GM23338 (cell line): Measurements from ENCODE around the gene ARHGAP9. TPM values are rescaled to one million over a fixed set of nuclear protein-coding genes. Genes with fewer than 3 reads are reported as not detected.

Experiments used
- ATAC-seq: fragments of 200-7000 bp; cut with Tn5 transposase; 3 replicates; pipeline ENCODE4 v1.9.1; 2020
- DNase-seq: peaks from one replicate; pipeline ENCODE4 v3.0.0-alpha.2; 2015; ENCODE audit warnings: low spot score
- H2AFZ ChIP-seq: fragments of 200-600 bp; sonication (generic); 2 replicates; pipeline ENCODE4 v1.8.0; 2016; ENCODE audit warnings: antibody characterized with exemption, mild to moderate bottlenecking, moderate library complexity
- H3F3A ChIP-seq: fragments of 200-600 bp; sonication (generic); replicated peaks from 2 replicates; pipeline ENCODE4 v1.8.0; 2017; ENCODE audit warnings: antibody characterized with exemption, mixed run types, low read depth
- H3K27ac ChIP-seq: fragments of 200-600 bp; sonication (generic); 2 replicates; pipeline ENCODE4 v1.6.1; 2016; ENCODE audit warnings: low read depth
- H3K27me3 ChIP-seq: fragments of 200-600 bp; sonication (generic); 2 replicates; pipeline ENCODE4 v1.8.0; 2016; ENCODE audit warnings: mild to moderate bottlenecking, mixed run types, moderate library complexity; ENCODE audit not compliant: insufficient read depth
- H3K36me3 ChIP-seq: fragments of 200-600 bp; sonication (generic); 2 replicates; pipeline ENCODE4 v1.8.0; 2016; ENCODE audit warnings: mild to moderate bottlenecking; ENCODE audit not compliant: insufficient read depth
- H3K4me1 ChIP-seq: fragments of 200-600 bp; sonication (generic); 2 replicates; pipeline ENCODE4 v1.8.0; 2016; ENCODE audit warnings: mild to moderate bottlenecking, moderate library complexity; ENCODE audit not compliant: insufficient read depth
- H3K4me2 ChIP-seq: fragments of 200-600 bp; sonication (generic); 2 replicates; pipeline ENCODE4 v1.7.1; 2017; ENCODE audit warnings: mixed run types
- H3K4me3 ChIP-seq: fragments of 200-600 bp; sonication (generic); 2 replicates; pipeline ENCODE4 v1.6.1; 2016; ENCODE audit warnings: mixed run types
- H3K79me2 ChIP-seq: fragments of 200-600 bp; sonication (generic); replicated peaks from 2 replicates; pipeline ENCODE4 v1.8.0; 2017; ENCODE audit warnings: mild to moderate bottlenecking; ENCODE audit not compliant: insufficient read depth
- H3K9me2 ChIP-seq: fragments of 200-600 bp; sonication (generic); 2 replicates; pipeline ENCODE4 v1.8.0; 2017; ENCODE audit not compliant: insufficient read depth
- H4K20me1 ChIP-seq: fragments of 200-600 bp; sonication (generic); replicated peaks from 2 replicates; pipeline ENCODE4 v1.8.0; 2017; ENCODE audit warnings: mild to moderate bottlenecking; ENCODE audit not compliant: insufficient read depth
- H3K27ac Mint-ChIP-seq: 2 replicates; pipeline ENCODE4 v1.8.0; 2020; ENCODE audit warnings: inconsistent platforms, mild to moderate bottlenecking, moderate library complexity, mixed read lengths
- H3K27me3 Mint-ChIP-seq: 3 replicates; pipeline ENCODE4 v1.8.0; 2022; ENCODE audit warnings: low read depth, mild to moderate bottlenecking, moderate library complexity, mixed read lengths, inconsistent platforms; ENCODE audit not compliant: insufficient read depth, poor library complexity
- H3K36me3 Mint-ChIP-seq: 3 replicates; pipeline ENCODE4 v1.8.0; 2021; ENCODE audit warnings: low read depth, mild to moderate bottlenecking, inconsistent platforms, moderate library complexity, mixed read lengths
- H3K4me1 Mint-ChIP-seq: 3 replicates; pipeline ENCODE4 v1.8.0; 2020; ENCODE audit warnings: mild to moderate bottlenecking, inconsistent platforms, mixed read lengths
- H3K4me3 Mint-ChIP-seq: 3 replicates; pipeline ENCODE4 v1.8.0; 2021; ENCODE audit warnings: moderate library complexity, mild to moderate bottlenecking, inconsistent platforms, mixed read lengths
- H3K9me3 Mint-ChIP-seq: 3 replicates; pipeline ENCODE4 v1.8.0; 2020; ENCODE audit warnings: moderate library complexity, mild to moderate bottlenecking, inconsistent platforms, mixed read lengths
- JUNB ChIP-seq: IDR thresholded peaks from one replicate; pipeline ENCODE4 v1.6.1; 2016; ENCODE audit warnings: antibody characterized with exemption; ENCODE audit not compliant: unreplicated experiment
- ZNF331 ChIP-seq: fragments of 250-450 bp; sonication (Bioruptor Pico); IDR thresholded peaks from 2 replicates; pipeline ENCODE4 v1.5.0; 2020; ENCODE audit warnings: low read depth, mild to moderate bottlenecking, moderate library complexity
- polyA plus RNA-seq: library from polyadenylated mRNA; unstranded; fragments of >200 nt; fragmentation: Nextera tagmentation; extraction: Ambion mirVana; gene quantifications from 2 replicates; pipeline ENCODE4 v1.2.1, GENCODE V29; 2016
- total RNA-seq: library from RNA; depleted of rRNA; stranded (reverse); fragments of >200 nt; shearing (Covaris generic); gene quantifications from 2 replicates; pipeline ENCODE4 v1.2.3, GENCODE V29; 2014
- TF ChIP-seq, protein P1 (sequence below): fragments of 250-450 bp; sonication (Bioruptor Pico); IDR thresholded peaks from 2 replicates; pipeline ENCODE4 v1.5.0; 2020; ENCODE audit warnings: mild to moderate bottlenecking, moderate library complexity
- TF ChIP-seq, protein P2 (sequence below): IDR thresholded peaks from one replicate; pipeline ENCODE4 v1.6.1; 2018; ENCODE audit warnings: antibody characterized with exemption; ENCODE audit not compliant: unreplicated experiment
- TF ChIP-seq, protein P3 (sequence below), 2 experiments: fragments of 200-600 bp in 1 of 2; sonication (generic) in 1 of 2; conservative IDR thresholded peaks; 2 replicates each; pipeline versions ENCODE4 v1.5.1 to v1.6.1; 2016 to 2017; ENCODE audit warnings: antibody characterized with exemption in 2 of 2, low read depth in 2 of 2, mild to moderate bottlenecking in 2 of 2, moderate library complexity in 1 of 2

ARHGAP9 gene
- total and polyA plus RNA-seq, 2 experiments from 2014 or later, result 4.5 to 7.1 TPM

DNA sequence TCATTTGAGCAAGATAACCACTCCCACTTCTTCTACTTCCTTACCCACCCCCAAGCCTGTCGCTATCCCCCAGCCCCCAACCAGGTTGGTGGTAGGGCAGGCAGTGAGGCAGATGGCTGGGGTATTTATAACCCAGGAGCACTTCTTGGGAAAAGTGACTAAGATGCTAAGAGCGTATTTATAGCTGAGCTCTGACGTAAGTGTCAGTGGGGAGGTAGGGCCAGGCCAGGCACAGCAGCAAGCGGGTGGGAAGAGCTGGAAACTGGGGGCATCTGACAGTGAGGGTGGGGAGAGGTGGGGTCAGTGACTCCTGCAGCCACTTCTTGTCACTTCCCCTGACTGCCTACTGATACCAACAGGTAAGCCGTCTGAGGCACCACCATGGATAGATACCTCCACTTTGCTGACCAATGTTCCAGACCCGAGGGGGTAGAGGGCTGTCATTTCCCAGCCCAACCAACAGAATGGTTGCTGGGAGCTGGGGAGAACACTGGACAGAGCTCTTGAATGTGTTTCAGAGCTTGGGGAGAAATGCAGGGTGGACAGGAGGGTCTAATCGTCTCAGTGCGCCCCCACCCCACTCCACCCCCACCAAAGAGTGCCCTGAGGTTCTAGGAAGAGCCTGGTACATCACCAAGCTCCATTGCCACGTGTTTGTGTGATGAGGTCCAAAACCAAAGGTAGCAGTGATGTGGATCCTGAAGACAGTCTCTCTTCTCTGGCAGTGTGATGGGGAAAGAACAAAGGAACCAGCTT, 27.3 kb downstream of the ARHGAP9 start (continued):
- TF ChIP-seq, protein P1, sequence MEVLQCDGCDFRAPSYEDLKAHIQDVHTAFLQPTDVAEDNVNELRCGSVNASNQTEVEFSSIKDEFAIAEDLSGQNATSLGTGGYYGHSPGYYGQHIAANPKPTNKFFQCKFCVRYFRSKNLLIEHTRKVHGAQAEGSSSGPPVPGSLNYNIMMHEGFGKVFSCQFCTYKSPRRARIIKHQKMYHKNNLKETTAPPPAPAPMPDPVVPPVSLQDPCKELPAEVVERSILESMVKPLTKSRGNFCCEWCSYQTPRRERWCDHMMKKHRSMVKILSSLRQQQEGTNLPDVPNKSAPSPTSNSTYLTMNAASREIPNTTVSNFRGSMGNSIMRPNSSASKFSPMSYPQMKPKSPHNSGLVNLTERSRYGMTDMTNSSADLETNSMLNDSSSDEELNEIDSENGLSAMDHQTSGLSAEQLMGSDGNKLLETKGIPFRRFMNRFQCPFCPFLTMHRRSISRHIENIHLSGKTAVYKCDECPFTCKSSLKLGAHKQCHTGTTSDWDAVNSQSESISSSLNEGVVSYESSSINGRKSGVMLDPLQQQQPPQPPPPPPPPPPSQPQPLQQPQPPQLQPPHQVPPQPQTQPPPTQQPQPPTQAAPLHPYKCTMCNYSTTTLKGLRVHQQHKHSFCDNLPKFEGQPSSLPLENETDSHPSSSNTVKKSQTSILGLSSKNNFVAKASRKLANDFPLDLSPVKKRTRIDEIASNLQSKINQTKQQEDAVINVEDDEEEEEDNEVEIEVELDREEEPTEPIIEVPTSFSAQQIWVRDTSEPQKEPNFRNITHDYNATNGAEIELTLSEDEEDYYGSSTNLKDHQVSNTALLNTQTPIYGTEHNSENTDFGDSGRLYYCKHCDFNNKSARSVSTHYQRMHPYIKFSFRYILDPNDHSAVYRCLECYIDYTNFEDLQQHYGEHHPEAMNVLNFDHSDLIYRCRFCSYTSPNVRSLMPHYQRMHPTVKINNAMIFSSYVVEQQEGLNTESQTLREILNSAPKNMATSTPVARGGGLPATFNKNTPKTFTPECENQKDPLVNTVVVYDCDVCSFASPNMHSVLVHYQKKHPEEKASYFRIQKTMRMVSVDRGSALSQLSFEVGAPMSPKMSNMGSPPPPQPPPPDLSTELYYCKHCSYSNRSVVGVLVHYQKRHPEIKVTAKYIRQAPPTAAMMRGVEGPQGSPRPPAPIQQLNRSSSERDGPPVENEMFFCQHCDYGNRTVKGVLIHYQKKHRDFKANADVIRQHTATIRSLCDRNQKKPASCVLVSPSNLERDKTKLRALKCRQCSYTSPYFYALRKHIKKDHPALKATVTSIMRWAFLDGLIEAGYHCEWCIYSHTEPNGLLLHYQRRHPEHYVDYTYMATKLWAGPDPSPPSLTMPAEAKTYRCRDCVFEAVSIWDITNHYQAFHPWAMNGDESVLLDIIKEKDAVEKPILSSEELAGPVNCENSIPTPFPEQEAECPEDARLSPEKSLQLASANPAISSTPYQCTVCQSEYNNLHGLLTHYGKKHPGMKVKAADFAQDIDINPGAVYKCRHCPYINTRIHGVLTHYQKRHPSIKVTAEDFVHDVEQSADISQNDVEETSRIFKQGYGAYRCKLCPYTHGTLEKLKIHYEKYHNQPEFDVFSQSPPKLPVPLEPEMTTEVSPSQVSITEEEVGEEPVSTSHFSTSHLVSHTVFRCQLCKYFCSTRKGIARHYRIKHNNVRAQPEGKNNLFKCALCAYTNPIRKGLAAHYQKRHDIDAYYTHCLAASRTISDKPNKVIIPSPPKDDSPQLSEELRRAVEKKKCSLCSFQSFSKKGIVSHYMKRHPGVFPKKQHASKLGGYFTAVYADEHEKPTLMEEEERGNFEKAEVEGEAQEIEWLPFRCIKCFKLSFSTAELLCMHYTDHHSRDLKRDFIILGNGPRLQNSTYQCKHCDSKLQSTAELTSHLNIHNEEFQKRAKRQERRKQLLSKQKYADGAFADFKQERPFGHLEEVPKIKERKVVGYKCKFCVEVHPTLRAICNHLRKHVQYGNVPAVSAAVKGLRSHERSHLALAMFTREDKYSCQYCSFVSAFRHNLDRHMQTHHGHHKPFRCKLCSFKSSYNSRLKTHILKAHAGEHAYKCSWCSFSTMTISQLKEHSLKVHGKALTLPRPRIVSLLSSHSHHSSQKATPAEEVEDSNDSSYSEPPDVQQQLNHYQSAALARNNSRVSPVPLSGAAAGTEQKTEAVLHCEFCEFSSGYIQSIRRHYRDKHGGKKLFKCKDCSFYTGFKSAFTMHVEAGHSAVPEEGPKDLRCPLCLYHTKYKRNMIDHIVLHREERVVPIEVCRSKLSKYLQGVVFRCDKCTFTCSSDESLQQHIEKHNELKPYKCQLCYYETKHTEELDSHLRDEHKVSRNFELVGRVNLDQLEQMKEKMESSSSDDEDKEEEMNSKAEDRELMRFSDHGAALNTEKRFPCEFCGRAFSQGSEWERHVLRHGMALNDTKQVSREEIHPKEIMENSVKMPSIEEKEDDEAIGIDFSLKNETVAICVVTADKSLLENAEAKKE (CRISPR knock-in tag), result no peak
- TF ChIP-seq JUNB, result no peak

DNA sequence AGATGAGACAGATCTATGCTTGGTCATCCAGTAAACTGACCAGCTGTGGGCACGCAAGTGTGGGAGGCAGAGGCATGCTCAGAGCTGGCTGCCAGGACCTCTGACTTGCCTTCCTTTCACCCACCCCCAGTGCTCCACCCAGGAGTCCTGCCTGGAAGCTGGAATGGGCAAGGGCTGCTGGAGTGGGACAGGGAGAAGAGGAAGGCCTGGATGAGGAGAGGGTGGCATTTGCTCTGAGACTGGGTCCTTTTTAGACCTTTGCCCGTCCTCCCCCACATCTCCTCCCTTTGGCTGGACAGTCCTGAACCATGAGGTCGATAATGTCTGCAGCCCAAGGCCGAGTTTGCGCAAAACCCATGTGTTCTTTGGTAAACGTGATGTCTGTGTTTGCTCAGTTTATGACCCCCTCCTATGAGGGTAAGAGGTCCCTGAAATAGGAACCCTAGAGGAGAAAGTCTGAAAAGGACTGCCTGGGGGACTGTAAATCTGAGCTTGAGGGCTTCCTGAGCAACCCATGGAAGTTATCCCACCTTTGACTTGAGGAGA, 28.4 kb downstream of the ARHGAP9 start:
- Histone ChIP-seq H3K36me3 (no peaks in the 10 kb centered on the region), H2AFZ (no peak overlapping the region), H3K4me1 (peaks cover 36% of the 10 kb centered on the region), H3K4me3 (no peak overlapping the region), H4K20me1 (no peaks in the 10 kb centered on the region), H3K79me2 (no peaks in the 10 kb centered on the region), H3K27ac (no peak overlapping the region), H3K27me3 (no peaks in the 10 kb centered on the region), H3K9me2 (no peaks in the 10 kb centered on the region), H3F3A (0 out of 2 replicates have a peak, but pooled peaks cover 4% of the 10 kb centered on the region), H3K4me2 (no peak overlapping the region)
- H3K4me3 Mint-ChIP-seq, result no peak overlapping the region
- no peak for DNase-seq
- H3K4me1 Mint-ChIP-seq, result peaks cover 36% of the 10 kb centered on the region
- H3K36me3 Mint-ChIP-seq, result peaks cover 5% of the 10 kb centered on the region
- H3K27ac Mint-ChIP-seq, result no peak overlapping the region
- H3K27me3 Mint-ChIP-seq, result peaks cover 23% of the 10 kb centered on the region
- ATAC-seq, result no peak
- H3K9me3 Mint-ChIP-seq, result no peaks in the 10 kb centered on the region; the same call in 2 of the 3 replicates
- TF ChIP-seq, protein P2, sequence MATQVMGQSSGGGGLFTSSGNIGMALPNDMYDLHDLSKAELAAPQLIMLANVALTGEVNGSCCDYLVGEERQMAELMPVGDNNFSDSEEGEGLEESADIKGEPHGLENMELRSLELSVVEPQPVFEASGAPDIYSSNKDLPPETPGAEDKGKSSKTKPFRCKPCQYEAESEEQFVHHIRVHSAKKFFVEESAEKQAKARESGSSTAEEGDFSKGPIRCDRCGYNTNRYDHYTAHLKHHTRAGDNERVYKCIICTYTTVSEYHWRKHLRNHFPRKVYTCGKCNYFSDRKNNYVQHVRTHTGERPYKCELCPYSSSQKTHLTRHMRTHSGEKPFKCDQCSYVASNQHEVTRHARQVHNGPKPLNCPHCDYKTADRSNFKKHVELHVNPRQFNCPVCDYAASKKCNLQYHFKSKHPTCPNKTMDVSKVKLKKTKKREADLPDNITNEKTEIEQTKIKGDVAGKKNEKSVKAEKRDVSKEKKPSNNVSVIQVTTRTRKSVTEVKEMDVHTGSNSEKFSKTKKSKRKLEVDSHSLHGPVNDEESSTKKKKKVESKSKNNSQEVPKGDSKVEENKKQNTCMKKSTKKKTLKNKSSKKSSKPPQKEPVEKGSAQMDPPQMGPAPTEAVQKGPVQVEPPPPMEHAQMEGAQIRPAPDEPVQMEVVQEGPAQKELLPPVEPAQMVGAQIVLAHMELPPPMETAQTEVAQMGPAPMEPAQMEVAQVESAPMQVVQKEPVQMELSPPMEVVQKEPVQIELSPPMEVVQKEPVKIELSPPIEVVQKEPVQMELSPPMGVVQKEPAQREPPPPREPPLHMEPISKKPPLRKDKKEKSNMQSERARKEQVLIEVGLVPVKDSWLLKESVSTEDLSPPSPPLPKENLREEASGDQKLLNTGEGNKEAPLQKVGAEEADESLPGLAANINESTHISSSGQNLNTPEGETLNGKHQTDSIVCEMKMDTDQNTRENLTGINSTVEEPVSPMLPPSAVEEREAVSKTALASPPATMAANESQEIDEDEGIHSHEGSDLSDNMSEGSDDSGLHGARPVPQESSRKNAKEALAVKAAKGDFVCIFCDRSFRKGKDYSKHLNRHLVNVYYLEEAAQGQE, result no peak
- TF ChIP-seq, protein P3, sequence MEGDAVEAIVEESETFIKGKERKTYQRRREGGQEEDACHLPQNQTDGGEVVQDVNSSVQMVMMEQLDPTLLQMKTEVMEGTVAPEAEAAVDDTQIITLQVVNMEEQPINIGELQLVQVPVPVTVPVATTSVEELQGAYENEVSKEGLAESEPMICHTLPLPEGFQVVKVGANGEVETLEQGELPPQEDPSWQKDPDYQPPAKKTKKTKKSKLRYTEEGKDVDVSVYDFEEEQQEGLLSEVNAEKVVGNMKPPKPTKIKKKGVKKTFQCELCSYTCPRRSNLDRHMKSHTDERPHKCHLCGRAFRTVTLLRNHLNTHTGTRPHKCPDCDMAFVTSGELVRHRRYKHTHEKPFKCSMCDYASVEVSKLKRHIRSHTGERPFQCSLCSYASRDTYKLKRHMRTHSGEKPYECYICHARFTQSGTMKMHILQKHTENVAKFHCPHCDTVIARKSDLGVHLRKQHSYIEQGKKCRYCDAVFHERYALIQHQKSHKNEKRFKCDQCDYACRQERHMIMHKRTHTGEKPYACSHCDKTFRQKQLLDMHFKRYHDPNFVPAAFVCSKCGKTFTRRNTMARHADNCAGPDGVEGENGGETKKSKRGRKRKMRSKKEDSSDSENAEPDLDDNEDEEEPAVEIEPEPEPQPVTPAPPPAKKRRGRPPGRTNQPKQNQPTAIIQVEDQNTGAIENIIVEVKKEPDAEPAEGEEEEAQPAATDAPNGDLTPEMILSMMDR (conservative IDR thresholded peaks at IDR 0.05; ENCODE audit: low read depth in 2 of 2), result no peak
- TF ChIP-seq ZNF331, result no peak
